Neuronal stem cell (in vitro differentiated cells): ENCODE data around the gene ARHGEF37.

ENCODE experiments used
- DNase-seq: peaks from one replicate; pipeline ENCODE4 v3.0.0-alpha.2; 2013; ENCODE audit warnings: low spot score
- H2AFZ ChIP-seq: one replicate; pipeline ENCODE4 v1.6.1; 2013; ENCODE audit warnings: mild to moderate bottlenecking, low read length, inconsistent platforms
- H2AK5ac ChIP-seq: 2 replicates; pipeline ENCODE4 v1.6.1; 2013; ENCODE audit warnings: low read depth, mild to moderate bottlenecking, inconsistent platforms, low read length, moderate library complexity, mixed read lengths
- H2BK120ac ChIP-seq: 2 replicates; pipeline ENCODE4 v1.6.1; 2013; ENCODE audit warnings: low read depth, mild to moderate bottlenecking, inconsistent platforms, low read length, moderate library complexity, mixed read lengths
- H2BK12ac ChIP-seq: one replicate; pipeline ENCODE4 v1.6.1; 2013; ENCODE audit warnings: low read length, inconsistent platforms
- H2BK15ac ChIP-seq: 2 replicates; pipeline ENCODE4 v1.6.1; 2013; ENCODE audit warnings: mild to moderate bottlenecking, low read length, inconsistent platforms, mixed read lengths
- H2BK5ac ChIP-seq: one replicate; pipeline ENCODE4 v1.6.1; 2013; ENCODE audit warnings: inconsistent platforms, mild to moderate bottlenecking, low read length, moderate library complexity
- H3K14ac ChIP-seq: one replicate; pipeline ENCODE4 v1.6.1; 2013; ENCODE audit warnings: low read length, inconsistent platforms
- H3K18ac ChIP-seq: 2 replicates; pipeline ENCODE4 v1.6.1; 2013; ENCODE audit warnings: low read length, inconsistent platforms
- H3K23ac ChIP-seq: 2 replicates; pipeline ENCODE4 v1.6.1; 2013; ENCODE audit warnings: low read depth, mild to moderate bottlenecking, mixed read lengths, low read length, inconsistent platforms; ENCODE audit not compliant: poor library complexity
- H3K27ac ChIP-seq: replicated peaks from 3 replicates; pipeline ENCODE4 v1.5.1; 2013; ENCODE audit warnings: low read length, inconsistent platforms
- H3K27me3 ChIP-seq, 3 experiments: 2 replicates each; pipeline ENCODE4 v1.6.1; 2013; ENCODE audit warnings: low read length in 3 of 3, mild to moderate bottlenecking in 2 of 3, inconsistent platforms in 1 of 3, low read depth in 1 of 3, mixed read lengths in 1 of 3, moderate library complexity in 1 of 3; ENCODE audit not compliant: control insufficient read depth in 3 of 3, insufficient read depth in 3 of 3
- H3K36me3 ChIP-seq, 2 donors: replicated peaks in 1 of 2; 2 replicates each; pipeline ENCODE4 v1.6.1; 2013; ENCODE audit warnings: low read length in 2 of 2; ENCODE audit not compliant: control insufficient read depth in 2 of 2, insufficient read depth in 2 of 2
- H3K4ac ChIP-seq: 2 replicates; pipeline ENCODE4 v1.6.1; 2013; ENCODE audit warnings: inconsistent platforms, mild to moderate bottlenecking, low read length, moderate library complexity
- H3K4me1 ChIP-seq, 2 donors: 1 replicate in 1 of 2; 2 replicates in 1 of 2; pipeline ENCODE4 v1.6.1; 2013; ENCODE audit warnings: low read length in 2 of 2, low read depth in 1 of 2; ENCODE audit not compliant: control insufficient read depth in 2 of 2, insufficient read depth in 1 of 2
- H3K4me2 ChIP-seq: one replicate; pipeline ENCODE4 v1.6.1; 2013; ENCODE audit warnings: mild to moderate bottlenecking, low read length, inconsistent platforms; ENCODE audit not compliant: insufficient read depth, poor library complexity, severe bottlenecking
- H3K4me3 ChIP-seq, 2 donors: 2 replicates each; pipeline ENCODE4 v1.5.1; 2013; ENCODE audit warnings: low read length in 2 of 2, mild to moderate bottlenecking in 2 of 2, inconsistent platforms in 1 of 2, moderate library complexity in 1 of 2
- H3K79me1 ChIP-seq: one replicate; pipeline ENCODE4 v1.6.1; 2013; ENCODE audit warnings: low read depth, mild to moderate bottlenecking, inconsistent platforms, low read length, moderate library complexity
- H3K9ac ChIP-seq: one replicate; pipeline ENCODE4 v1.6.1; 2013; ENCODE audit warnings: mild to moderate bottlenecking, low read depth, low read length, inconsistent platforms; ENCODE audit not compliant: poor library complexity
- H3K9me3 ChIP-seq, 2 donors: replicated peaks in 1 of 2; 2 replicates each; pipeline versions ENCODE3 to v1.6.1; 2013; ENCODE audit warnings: low read length in 2 of 2, mild to moderate bottlenecking in 2 of 2, inconsistent platforms in 1 of 2, low read depth in 1 of 2, mixed read lengths in 1 of 2, moderate library complexity in 1 of 2; ENCODE audit not compliant: control insufficient read depth in 2 of 2, insufficient read depth in 1 of 2
- H4K8ac ChIP-seq: one replicate; pipeline ENCODE4 v1.6.1; 2013; ENCODE audit warnings: low read depth, mild to moderate bottlenecking, inconsistent platforms, low read length, moderate library complexity
- H4K91ac ChIP-seq: one replicate; pipeline ENCODE4 v1.6.1; 2013; ENCODE audit warnings: low read length, low read depth, mild to moderate bottlenecking, inconsistent platforms; ENCODE audit not compliant: poor library complexity
- WGBS, 2 donors: extraction: QIAGEN DNeasy Blood & Tissue Kit; methylation state at CpG; one replicate each; pipeline ENCODE4 v1.1.7; 2013; ENCODE audit warnings: missing lambda C conversion rate in 2 of 2, mixed read lengths in 1 of 2; ENCODE audit not compliant: insufficient read length in 2 of 2, insufficient replicate concordance in 1 of 2; ENCODE audit errors: extremely low coverage in 2 of 2; 5-methylcytosine and 5-hydroxymethylcytosine counted together

ARHGEF37 gene

GRCh38 chr5:149603920-149604319 lies 22.6 kb downstream of the ARHGEF37 start:
- Histone ChIP-seq H3K18ac (no peak overlapping the region), H3K14ac (no peak overlapping the region), H4K91ac (no peak overlapping the region), H2BK15ac (no peak overlapping the region), H3K9ac (no peak overlapping the region), H3K79me1 (no peaks in the 10 kb centered on the region), H2BK5ac (no peak overlapping the region), H3K9me3 (no peaks in the 10 kb centered on the region), H2BK120ac (no peak overlapping the region), H2BK12ac (no peak overlapping the region), H3K23ac (no peak overlapping the region), H3K27ac (no peak overlapping the region), H2AK5ac (no peak overlapping the region), H3K4me1 (no peaks in the 10 kb centered on the region), H3K4me3 (no peak overlapping the region), H3K27me3 (no peaks in the 10 kb centered on the region), H4K8ac (no peak overlapping the region), H3K4me2 (no peak overlapping the region), H3K4ac (no peak overlapping the region), H3K36me3 (no peaks in the 10 kb centered on the region), H2AFZ (no peak overlapping the region)
- no CpG with 5 or more reads among the region's 2 CpGs for WGBS, 2 donors
- DNase-seq = no peak

- DNase-seq = no peak
- Histone ChIP-seq H3K18ac (no peak overlapping the region), H3K27me3 (no peaks in the 10 kb centered on the region), H3K9me3 (peaks cover under 1% of the 10 kb centered on the region in 2 donors), H3K23ac (no peak overlapping the region), H3K9ac (no peak overlapping the region), H3K4me2 (no peak overlapping the region), H2AK5ac (no peak overlapping the region), H3K36me3 (no peaks in the 10 kb centered on the region), H4K91ac (no peak overlapping the region), H2BK120ac (no peak overlapping the region), H3K4me3 (no peak overlapping the region), H3K27ac (no peak overlapping the region), H4K8ac (no peak overlapping the region), H3K79me1 (no peaks in the 10 kb centered on the region), H3K14ac (no peak overlapping the region), H2AFZ (no peak overlapping the region), H3K4ac (no peak overlapping the region), H2BK12ac (no peak overlapping the region), H2BK5ac (no peak overlapping the region), H3K4me1 (no peaks in the 10 kb centered on the region), H2BK15ac (no peak overlapping the region)
- WGBS, 2 donors = no CpG with 5 or more reads among the region's 1 CpG
These were observed 23.0 kb downstream of the ARHGEF37 start for GRCh38 chr5:149604321-149604720.

GRCh38 chr5:149605354-149605997 lies 24.2 kb downstream of the ARHGEF37 start:
- H3K14ac ChIP-seq = no peak overlapping the region
- H2AK5ac ChIP-seq = no peak overlapping the region
- no peaks in the 10 kb centered on the region for H3K79me1 ChIP-seq

GRCh38 chr5:149605998-149606724 lies 24.9 kb downstream of the ARHGEF37 start:
- Histone ChIP-seq H3K18ac (no peak overlapping the region), H2BK12ac (no peak overlapping the region), H2BK15ac (no peak overlapping the region), H3K23ac (no peak overlapping the region), H3K4me3 (no peak overlapping the region), H3K4me1 (no peaks in the 10 kb centered on the region), H3K4me2 (no peak overlapping the region), H3K14ac (no peak overlapping the region), H2AFZ (no peak overlapping the region), H2AK5ac (no peak overlapping the region), H4K91ac (no peak overlapping the region), H2BK120ac (no peak overlapping the region), H2BK5ac (no peak overlapping the region), H3K4ac (no peak overlapping the region), H3K79me1 (no peaks in the 10 kb centered on the region), H3K9me3 (peaks cover 8 to 9% of the 10 kb centered on the region in 2 donors), H3K36me3 (no peaks in the 10 kb centered on the region), H3K27ac (no peak overlapping the region), H3K27me3 (no peaks in the 10 kb centered on the region), H3K9ac (no peak overlapping the region), H4K8ac (no peak overlapping the region)
- no peak for DNase-seq
- WGBS, 2 donors = no CpG with 5 or more reads among the region's 11 CpGs

More at GRCh38 chr5:149605354-149605997, 24.2 kb downstream of the ARHGEF37 start:
- Histone ChIP-seq H2BK120ac (no peak overlapping the region), H3K9me3 (peaks cover 5 to 9% of the 10 kb centered on the region in 2 donors), H2BK12ac (no peak overlapping the region), H3K9ac (no peak overlapping the region), H3K18ac (no peak overlapping the region), H3K4me3 (no peak overlapping the region), H2BK5ac (no peak overlapping the region), H4K91ac (no peak overlapping the region), H3K4me1 (no peaks in the 10 kb centered on the region), H3K23ac (no peak overlapping the region), H2AFZ (no peak overlapping the region), H3K36me3 (no peaks in the 10 kb centered on the region), H3K4me2 (no peak overlapping the region), H4K8ac (no peak overlapping the region), H3K27me3 (no peaks in the 10 kb centered on the region), H3K4ac (no peak overlapping the region), H2BK15ac (no peak overlapping the region), H3K27ac (no peak overlapping the region)
- DNase-seq = no peak
- WGBS, 2 donors = no CpG with 5 or more reads among the region's 5 CpGs
